ENCODE data around the gene ESRRG.

Gene ESRRG

DNA sequence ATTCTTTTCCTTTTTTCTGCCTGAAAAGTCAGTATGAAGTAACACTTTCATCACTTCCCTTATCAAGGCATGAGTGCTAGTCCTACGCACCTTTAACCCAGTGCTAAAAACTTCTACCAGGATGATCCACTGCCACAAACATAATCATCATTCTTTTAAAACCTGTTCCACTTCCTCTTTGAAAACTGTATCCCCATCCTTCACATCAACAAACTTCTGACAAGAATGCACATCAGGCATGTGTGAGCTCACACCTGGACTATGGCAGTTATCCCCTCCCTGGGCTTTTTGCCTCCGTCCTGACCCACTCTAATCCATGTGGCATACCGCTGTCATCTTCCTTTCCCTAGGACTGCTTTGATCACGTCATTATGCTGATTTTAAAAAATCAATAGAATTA is 70.2 kb downstream of the ESRRG start:
- POLR2A ChIA-PET: no interaction called here
- TF ChIP-seq, protein P1, sequence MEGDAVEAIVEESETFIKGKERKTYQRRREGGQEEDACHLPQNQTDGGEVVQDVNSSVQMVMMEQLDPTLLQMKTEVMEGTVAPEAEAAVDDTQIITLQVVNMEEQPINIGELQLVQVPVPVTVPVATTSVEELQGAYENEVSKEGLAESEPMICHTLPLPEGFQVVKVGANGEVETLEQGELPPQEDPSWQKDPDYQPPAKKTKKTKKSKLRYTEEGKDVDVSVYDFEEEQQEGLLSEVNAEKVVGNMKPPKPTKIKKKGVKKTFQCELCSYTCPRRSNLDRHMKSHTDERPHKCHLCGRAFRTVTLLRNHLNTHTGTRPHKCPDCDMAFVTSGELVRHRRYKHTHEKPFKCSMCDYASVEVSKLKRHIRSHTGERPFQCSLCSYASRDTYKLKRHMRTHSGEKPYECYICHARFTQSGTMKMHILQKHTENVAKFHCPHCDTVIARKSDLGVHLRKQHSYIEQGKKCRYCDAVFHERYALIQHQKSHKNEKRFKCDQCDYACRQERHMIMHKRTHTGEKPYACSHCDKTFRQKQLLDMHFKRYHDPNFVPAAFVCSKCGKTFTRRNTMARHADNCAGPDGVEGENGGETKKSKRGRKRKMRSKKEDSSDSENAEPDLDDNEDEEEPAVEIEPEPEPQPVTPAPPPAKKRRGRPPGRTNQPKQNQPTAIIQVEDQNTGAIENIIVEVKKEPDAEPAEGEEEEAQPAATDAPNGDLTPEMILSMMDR (IDR thresholded peaks at IDR 0.05; ENCODE audit: insufficient read depth, low read length, missing control alignments): no peak
- CTCF ChIA-PET: no interaction called here
- no peak overlapping the region for H3K4me3 ChIP-seq (ENCODE audit: low read depth, low read length)
- no peak for DNase-seq (ENCODE audit: low read depth, low spot score)

DNA sequence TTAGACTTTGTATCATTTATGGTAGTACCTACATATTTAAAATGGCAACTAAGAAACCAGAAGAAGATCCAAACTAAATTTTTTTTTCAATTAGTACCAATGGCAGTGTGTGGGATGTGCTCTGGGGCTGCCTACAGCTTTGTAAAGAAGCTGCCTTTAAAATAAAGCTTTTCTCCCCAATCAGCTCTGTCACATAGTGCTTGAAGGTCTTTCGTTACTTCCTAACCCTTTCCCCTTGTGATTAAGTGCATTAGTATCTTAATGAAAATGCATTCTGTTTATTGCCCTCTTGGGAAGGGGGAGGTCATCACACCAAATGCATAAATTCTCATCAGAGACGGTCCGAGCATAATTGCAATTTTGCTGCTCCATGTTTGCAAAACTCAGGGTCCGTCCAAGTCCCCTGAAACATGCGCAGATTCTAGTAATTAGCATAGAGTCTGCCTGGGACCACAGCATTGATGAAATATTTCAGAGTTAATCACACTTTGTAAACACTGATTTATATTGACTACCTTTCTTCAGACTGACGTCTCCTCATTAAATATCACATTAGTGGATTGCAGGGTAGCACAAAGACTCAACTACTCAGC is 71.3 kb downstream of the ESRRG start:
- no peak for DNase-seq (ENCODE audit: low read depth, low spot score)
- ChIA-PET CTCF (no interaction called here), POLR2A (no interaction called here)
- no peak overlapping the region for H3K4me3 ChIP-seq (ENCODE audit: low read depth, low read length)
- TF ChIP-seq, protein P1 (IDR thresholded peaks at IDR 0.05; ENCODE audit: insufficient read depth, low read length, missing control alignments): no peak

DNA sequence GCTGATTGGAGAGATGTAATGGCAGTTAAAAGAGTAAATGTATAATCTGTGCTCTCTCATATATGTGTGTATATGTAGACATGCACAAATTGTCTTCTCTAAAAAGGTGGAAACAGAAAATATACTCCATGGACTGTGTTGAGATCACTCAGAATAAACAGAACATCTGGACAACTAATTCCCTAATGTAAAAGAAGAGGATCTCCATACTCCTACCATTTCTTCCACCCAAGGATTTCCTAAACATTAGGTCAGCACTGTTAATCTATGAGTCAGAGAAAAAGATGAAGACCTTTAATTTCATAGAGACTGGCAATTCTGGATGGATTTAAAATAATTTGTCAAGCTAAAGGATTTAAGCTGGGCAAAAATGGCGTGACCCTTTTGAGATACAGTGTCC is 80.1 kb downstream of the ESRRG start:
- TF ChIP-seq, protein P1 (IDR thresholded peaks at IDR 0.05; ENCODE audit: insufficient read depth, low read length, missing control alignments): no peak
- H3K4me3 ChIP-seq (ENCODE audit: low read depth, low read length): no peak overlapping the region
- POLR2A ChIA-PET: no interaction called here
- no peak for DNase-seq (ENCODE audit: low read depth, low spot score)
- CTCF ChIA-PET: no interaction called here

DNA sequence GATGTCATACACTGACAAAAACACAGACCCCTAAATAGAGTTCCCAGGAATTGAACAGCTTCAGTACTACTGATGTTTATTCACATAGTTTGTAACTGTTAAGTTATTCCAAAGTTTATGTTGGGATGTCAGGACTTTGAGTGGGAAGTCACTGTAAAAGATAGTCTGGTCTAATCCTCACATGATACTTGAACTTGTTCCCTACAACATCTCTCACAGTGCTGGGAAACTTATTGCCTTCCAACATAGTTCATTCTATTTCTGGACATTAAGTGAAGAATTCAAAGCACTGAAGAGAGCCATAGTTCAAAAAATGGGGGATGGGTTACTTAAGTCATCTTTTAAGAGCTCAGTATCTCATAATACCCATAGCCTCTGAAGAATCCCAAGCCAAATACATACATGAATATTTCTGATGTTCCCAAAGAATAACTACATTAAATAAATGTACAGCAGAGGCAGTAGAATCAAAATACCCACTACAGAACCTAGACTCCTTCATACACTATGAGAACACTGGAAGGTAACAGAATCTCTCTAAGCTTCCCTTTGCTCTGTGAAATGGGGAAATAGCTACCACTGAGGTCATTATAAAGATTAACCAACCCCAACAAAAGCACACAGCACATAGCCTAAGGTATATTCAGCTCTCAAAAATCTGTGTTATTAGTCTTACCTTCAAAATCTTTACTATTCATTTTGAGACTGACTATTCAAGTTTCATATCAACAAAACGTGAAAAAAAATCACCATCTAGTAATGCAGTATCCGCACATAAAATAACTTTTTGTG is 81.4 kb downstream of the ESRRG start:
- no peak overlapping the region for H3K4me3 ChIP-seq (ENCODE audit: low read depth, low read length)
- ChIA-PET POLR2A (no interaction called here), CTCF (no interaction called here)
- no peak for DNase-seq (ENCODE audit: low read depth, low spot score)
- TF ChIP-seq, protein P1 (IDR thresholded peaks at IDR 0.05; ENCODE audit: insufficient read depth, low read length, missing control alignments): no peak

DNA sequence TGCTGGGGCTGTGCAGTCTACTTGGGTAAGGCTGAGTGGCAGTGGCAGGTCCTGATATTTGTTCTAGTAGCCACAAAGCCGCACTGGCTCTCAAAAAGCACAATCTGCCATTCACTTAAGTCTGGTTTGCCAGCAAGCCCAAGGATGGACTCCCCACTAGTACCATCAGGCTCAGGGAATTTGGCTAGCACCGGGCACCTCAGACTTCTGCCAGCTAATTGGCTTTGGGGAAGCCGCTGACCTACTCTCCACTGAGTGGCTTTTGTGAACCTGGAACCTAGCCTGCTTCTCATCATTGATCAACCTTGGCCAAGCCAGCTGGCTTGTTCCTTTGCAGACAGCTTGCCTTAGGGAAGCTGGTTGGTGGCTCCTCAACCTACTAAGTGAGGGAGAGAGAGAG is 83.1 kb downstream of the ESRRG start:
- TF ChIP-seq, protein P1 (IDR thresholded peaks at IDR 0.05; ENCODE audit: insufficient read depth, low read length, missing control alignments): no peak
- ChIA-PET CTCF (no interaction called here), POLR2A (no interaction called here)
- no peak overlapping the region for H3K4me3 ChIP-seq (ENCODE audit: low read depth, low read length)
- DNase-seq (ENCODE audit: low read depth, low spot score): no peak

DNA sequence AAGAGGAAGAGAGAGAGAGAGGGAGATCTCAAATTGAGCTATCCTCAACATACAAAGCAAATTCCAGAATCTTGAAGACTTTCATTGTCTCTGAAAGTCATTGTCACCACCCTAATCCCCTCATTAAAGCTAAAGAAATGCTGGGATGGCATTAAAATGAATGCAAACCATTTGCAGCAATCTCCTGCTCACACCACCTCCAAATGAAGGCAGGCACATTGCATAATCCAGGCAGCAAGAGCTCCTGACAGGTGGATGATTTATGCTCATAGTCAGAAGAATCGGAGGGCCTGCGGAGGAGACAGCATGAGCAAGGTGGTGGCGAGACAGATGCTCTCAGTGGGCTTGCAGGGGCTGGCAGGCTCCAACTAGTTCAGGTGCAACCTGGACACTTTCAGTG is 90.2 kb downstream of the ESRRG start:
- ChIA-PET CTCF (interaction anchor here (1.6 kb wide), 1 partner anchor 31 kb away, joined by 5 read pairs; no protein-coding TSS in a partner anchor), POLR2A (no interaction called here)
- no peak overlapping the region for H3K4me3 ChIP-seq (ENCODE audit: low read depth, low read length)
- TF ChIP-seq, protein P1 (IDR thresholded peaks at IDR 0.05; ENCODE audit: insufficient read depth, low read length, missing control alignments): no peak
- DNase-seq (ENCODE audit: low read depth, low spot score): no peak

Measured in AG04449 (cell line).